Gastroesophageal sphincter (tissue), 3 donors: ENCODE data around the gene BMP7.

Source experiments
- POLR2A ChIP-seq, 2 donors: fragments of 450-650 bp; IDR thresholded peaks; one replicate each; pipeline ENCODE4 v1.6.1; 2017; ENCODE audit warnings: antibody characterized with exemption in 2 of 2, mild to moderate bottlenecking in 2 of 2, moderate library complexity in 1 of 2
- POLR2AphosphoS5 ChIP-seq: sonication (generic); formaldehyde crosslinking; IDR thresholded peaks from one replicate; pipeline ENCODE4 v1.6.1; 2017; ENCODE audit warnings: antibody characterized with exemption
- TF ChIP-seq, protein P1 (sequence below), 4 experiments: fragments of 200-600 bp in 2 of 4; fragments of 450-650 bp in 2 of 4; sonication (generic) in 1 of 4; IDR thresholded peaks; one replicate each; pipeline ENCODE4 v1.5.1; 2017 to 2019; ENCODE audit warnings: antibody characterized with exemption in 4 of 4, mild to moderate bottlenecking in 2 of 4, moderate library complexity in 2 of 4

DNA sequence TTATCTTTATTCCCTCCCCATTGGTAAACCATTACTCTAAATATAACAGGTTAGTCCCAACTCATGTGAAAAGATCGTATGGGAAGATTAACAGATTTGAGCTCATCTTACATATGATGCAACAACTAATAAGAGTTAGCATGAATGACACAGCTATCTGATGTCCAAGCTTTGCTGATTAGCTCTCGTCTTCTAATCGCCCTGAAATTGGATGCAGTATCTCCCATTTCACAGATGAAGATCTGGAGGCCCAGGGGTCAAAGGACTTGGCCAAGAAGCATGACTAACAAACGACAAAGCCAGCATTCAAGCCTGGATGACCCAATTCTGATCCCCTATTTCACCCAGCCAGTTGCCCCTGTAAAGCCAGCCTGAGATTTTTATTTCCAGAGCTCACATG, 8.4 kb upstream of the BMP7 start:
- TF ChIP-seq, protein P1, sequence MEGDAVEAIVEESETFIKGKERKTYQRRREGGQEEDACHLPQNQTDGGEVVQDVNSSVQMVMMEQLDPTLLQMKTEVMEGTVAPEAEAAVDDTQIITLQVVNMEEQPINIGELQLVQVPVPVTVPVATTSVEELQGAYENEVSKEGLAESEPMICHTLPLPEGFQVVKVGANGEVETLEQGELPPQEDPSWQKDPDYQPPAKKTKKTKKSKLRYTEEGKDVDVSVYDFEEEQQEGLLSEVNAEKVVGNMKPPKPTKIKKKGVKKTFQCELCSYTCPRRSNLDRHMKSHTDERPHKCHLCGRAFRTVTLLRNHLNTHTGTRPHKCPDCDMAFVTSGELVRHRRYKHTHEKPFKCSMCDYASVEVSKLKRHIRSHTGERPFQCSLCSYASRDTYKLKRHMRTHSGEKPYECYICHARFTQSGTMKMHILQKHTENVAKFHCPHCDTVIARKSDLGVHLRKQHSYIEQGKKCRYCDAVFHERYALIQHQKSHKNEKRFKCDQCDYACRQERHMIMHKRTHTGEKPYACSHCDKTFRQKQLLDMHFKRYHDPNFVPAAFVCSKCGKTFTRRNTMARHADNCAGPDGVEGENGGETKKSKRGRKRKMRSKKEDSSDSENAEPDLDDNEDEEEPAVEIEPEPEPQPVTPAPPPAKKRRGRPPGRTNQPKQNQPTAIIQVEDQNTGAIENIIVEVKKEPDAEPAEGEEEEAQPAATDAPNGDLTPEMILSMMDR (IDR thresholded peaks at IDR 0.05): no peak
- no peak for TF ChIP-seq POLR2AphosphoS5
- TF ChIP-seq POLR2A (IDR thresholded peaks at IDR 0.05): no peak
